HG03066 (cell line): ENCODE measurements around the gene CTNNA2.
"Not testable (repeated sequence)": the region's sequence is repeated elsewhere in the genome, so short reads cannot be mapped to it uniquely, and the experiment has no call there.

Experiments
- ATAC-seq: cut with Tn5 transposase; IDR thresholded peaks from one replicate; pipeline ENCODE4 v1.9.1; 2021; ENCODE audit warnings: low read depth; ENCODE audit not compliant: unreplicated experiment

CTNNA2 gene

DNA sequence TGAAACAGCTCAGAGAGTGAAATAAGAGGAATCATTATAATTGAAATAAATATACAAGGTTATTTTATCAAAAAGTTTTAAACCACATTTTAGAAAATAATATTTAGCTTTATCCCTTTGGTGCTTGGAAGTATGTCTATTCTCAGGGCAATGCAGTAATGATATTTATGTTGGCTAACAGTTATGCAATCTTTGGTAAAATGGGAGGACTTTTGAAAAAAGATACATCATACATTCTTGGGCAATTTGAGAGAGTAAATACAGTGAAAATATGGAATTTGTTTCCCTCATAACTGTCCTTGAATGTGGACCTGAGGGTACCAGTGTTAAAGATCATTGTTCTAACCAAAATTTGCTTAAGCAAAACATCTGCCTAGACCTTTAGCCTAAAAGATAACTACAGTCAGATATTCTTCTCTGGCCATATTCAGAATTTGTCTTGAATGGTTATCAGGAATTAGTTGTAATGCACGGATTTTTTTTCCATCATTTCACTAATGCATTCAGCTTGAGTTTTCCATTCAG lies 654.5 kb downstream of the CTNNA2 start:
- no peak for ATAC-seq

DNA sequence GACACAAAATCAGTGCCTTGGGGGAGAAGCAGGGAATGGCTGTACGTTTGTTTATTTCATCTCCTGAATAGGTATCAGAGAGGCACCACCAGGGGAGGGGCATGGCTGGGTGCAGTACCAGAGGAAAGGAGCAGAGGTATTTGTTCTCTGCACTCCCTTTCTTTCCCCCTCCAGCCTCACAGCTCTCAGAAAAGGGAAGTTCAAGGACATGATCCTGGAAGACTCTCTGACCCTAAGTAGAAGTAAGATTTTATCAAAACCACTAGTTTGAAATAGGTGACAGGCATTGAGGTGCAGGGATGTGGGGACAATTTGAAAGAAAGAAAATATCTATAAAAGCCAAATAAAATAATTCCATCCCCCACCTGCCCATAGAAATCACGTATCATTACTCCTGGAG lies 655.2 kb downstream of the CTNNA2 start:
- no peak for ATAC-seq

DNA sequence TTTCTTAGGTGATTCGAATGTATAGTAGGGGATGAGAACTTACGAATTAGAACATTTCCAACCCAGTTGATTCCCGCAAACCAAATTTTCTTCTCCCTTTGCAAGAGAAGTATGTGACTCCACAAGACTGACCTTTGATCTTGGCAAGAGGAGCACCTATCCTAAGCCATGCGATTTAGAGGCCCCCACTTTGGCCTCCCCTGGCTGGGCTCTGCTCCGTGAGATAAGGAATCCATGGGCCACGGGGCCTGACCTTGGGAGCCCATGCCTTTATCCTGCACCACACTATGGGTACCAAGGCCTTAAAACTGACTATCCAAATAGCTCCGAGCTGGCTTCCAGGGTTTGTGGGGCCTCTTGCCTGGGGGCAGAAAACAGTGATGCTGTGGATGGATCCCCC lies 656.0 kb downstream of the CTNNA2 start:
- no peak for ATAC-seq

GRCh38 chr2:80169811-80170594 lies 657.2 kb downstream of the CTNNA2 start:
- no peak for ATAC-seq

- no peak for ATAC-seq
Observed at GRCh38 chr2:80185091-80185490, 672.2 kb downstream of the CTNNA2 start.

DNA sequence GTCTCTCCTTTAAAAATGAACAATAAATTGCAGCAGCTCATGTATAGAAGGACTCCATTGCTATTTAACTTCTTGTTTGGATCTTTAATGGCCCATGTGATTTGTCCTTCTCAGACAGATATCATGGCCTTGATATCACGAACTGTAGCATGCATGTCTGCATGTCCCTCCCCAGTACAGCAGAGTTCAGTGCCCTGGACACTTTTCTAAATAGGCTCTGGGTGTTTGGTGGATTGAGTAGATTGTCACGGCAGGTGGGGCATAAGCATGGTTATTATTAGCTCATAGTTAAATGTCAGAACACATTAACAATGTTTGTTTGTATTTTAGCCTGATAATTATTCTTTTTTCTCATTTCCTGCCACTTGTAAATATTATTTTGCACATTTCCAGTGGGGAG lies 673.4 kb downstream of the CTNNA2 start:
- no peak for ATAC-seq

DNA sequence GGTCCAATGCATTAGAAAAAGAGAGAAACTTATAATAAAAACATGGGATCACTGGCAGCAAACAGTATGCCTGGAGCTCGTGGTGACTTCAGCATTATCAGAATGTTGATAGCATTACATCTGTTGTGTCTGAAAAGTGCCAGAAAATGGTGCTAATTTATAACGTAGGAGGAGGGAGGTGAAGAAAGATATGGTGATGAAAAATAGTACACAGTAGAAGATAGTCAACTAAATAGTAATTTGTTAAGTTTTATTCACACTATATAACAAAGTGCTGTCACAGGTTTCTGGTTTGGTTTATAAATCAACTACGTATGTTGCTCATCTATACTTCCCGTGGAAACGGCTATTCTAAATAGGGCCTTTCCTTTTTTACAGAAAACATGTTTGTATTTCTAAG lies 674.3 kb downstream of the CTNNA2 start:
- ATAC-seq = no peak

- no peak for ATAC-seq
Observed at GRCh38 chr2:80190166-80190565, 677.3 kb downstream of the CTNNA2 start.

DNA sequence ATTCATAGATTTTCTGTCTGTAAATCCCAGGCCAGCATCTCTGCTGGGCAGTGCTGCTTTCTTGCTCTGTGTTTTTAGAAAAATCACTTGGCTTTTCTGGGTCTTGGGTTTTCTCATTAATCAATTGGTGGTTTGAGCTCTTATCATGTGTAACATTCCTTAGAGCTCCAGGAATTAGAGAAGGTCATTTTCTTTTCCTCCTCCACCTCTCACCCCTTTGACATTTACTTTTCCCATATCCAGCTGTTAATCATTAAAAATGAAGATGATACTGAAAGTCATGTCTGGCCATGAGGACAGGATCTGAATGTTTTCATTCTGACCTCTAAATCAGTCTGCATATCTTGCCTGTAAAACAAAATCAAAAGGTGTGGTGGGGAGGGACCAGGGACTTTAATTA lies 680.7 kb downstream of the CTNNA2 start:
- no peak for ATAC-seq

- ATAC-seq = no peak
Observed at GRCh38 chr2:80195034-80195433, 682.2 kb downstream of the CTNNA2 start.

DNA sequence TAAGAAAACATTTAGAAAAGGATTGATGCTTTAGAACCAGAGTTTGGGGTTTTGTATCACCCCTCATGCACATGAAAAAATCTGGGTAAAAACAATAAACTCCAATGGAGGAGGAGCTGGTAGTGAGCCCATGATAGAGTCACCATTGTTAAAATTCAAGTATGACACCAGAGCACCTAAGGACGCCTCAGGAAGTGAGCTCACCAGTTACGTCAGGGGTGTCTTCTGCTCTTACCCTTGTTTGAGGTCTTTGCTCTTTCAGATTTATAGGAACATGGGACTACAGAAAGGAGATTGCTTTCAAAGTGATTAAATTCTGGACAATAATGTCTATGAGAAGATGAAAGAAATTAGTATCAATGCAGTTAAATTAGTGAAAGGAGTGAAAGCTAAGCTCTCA lies 685.2 kb downstream of the CTNNA2 start:
- no peak for ATAC-seq

- no peak for ATAC-seq
Observed at GRCh38 chr2:80199504-80199903, 686.7 kb downstream of the CTNNA2 start.

DNA sequence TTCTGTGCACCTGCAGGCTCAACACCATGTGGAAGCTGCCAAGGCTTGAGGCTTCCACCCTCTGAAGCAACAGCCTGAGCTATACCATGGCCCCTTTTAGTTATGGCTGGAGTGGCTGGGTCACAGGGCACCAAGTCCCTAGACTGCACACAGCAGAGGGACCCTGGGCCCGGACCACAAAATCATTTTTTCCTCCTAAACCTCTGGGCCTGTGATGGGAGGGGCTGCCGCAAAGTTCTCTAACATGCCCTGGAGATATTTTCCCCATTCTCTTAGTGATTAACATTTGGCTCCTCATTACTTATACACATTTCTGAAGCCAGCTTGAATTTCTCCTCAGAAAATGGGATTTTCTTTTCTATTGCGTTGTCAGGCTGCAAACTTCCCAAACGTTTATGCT lies 691.1 kb downstream of the CTNNA2 start:
- ATAC-seq = not testable (repeated sequence)

GRCh38 chr2:80205498-80205897 lies 692.6 kb downstream of the CTNNA2 start:
- no peak for ATAC-seq

GRCh38 chr2:80209458-80209857 lies 696.6 kb downstream of the CTNNA2 start:
- ATAC-seq = no peak

DNA sequence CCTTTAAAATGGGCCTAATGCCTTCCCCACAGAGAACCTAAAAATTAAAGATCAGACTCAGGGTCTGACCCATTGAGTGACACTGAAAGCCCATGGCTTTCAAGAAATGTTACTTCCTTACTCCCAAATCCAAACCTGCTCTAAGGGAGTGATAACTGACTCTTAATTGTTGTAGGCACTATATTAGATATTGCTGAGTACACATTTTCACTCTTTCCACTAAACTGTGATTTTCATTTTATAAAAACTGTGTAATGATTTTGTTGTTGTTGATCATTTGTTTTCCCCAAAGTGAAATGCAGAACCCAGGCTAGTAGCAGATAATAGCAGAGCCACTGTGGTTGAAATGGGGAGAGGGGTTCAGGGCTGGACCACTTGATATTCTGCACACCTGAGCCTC lies 704.6 kb downstream of the CTNNA2 start:
- no peak for ATAC-seq

- no peak for ATAC-seq
Observed at GRCh38 chr2:80222644-80223043, 709.8 kb downstream of the CTNNA2 start.

- ATAC-seq = no peak
Observed at GRCh38 chr2:80231421-80231820, 718.6 kb downstream of the CTNNA2 start.

DNA sequence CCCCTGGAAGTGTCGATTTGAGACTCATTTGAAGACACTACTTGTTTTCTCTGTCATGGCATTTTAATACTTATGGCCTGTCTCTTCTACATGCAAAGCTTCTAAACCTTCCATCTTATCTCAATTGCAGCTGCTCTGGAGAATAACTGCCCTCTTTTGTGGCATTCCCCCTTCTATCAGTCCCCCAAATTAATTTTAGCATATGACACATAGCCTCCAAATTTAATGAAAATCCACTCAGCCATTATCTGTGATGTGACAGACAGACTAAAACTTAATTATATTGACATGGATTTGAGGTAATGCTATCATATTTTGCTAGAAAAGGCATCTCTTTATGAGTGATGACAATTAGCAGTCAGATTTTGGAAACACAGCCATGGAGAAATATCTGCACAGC lies 720.5 kb downstream of the CTNNA2 start:
- ATAC-seq = no peak

- ATAC-seq = no peak
Observed at GRCh38 chr2:80238692-80239469, 726.0 kb downstream of the CTNNA2 start.

GRCh38 chr2:80242355-80242910 lies 729.6 kb downstream of the CTNNA2 start:
- no peak for ATAC-seq
